ENCODE measurements around the gene CLASRP. TPM values are rescaled to one million over a fixed set of nuclear protein-coding genes. Genes with fewer than 3 reads are reported as not detected.
A peak's percentile ranks its signal among the peaks of the same experiment; 100 is the strongest.

CLASRP gene
- total RNA-seq, 1 donor from 2014 or later, result 19.2 TPM

GRCh38 chr19:45100846-45101252 is 62.0 kb downstream of the CLASRP start:
- peaks cover 1% of the 10 kb centered on the region for H3K36me3 ChIP-seq (ENCODE audit: control insufficient read depth, insufficient read depth, low read length)
- no peak overlapping the region for H3K4me3 ChIP-seq (ENCODE audit: low read depth, low read length)
- FAIRE-seq (peak; percentile 97), DNase-seq (ENCODE audit: low read depth) (no peak)
- H3K27me3 ChIP-seq (ENCODE audit: control insufficient read depth, insufficient read depth, low read length), result no peaks in the 10 kb centered on the region
- TF ChIP-seq, protein P1, sequence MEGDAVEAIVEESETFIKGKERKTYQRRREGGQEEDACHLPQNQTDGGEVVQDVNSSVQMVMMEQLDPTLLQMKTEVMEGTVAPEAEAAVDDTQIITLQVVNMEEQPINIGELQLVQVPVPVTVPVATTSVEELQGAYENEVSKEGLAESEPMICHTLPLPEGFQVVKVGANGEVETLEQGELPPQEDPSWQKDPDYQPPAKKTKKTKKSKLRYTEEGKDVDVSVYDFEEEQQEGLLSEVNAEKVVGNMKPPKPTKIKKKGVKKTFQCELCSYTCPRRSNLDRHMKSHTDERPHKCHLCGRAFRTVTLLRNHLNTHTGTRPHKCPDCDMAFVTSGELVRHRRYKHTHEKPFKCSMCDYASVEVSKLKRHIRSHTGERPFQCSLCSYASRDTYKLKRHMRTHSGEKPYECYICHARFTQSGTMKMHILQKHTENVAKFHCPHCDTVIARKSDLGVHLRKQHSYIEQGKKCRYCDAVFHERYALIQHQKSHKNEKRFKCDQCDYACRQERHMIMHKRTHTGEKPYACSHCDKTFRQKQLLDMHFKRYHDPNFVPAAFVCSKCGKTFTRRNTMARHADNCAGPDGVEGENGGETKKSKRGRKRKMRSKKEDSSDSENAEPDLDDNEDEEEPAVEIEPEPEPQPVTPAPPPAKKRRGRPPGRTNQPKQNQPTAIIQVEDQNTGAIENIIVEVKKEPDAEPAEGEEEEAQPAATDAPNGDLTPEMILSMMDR (IDR thresholded peaks at IDR 0.05; ENCODE audit: insufficient read depth, low read length, severe bottlenecking), result no peak

- TF ChIP-seq, protein P1 (IDR thresholded peaks at IDR 0.05; ENCODE audit: insufficient read depth, low read length, severe bottlenecking), result no peak
- no peaks in the 10 kb centered on the region for H3K27me3 ChIP-seq (ENCODE audit: control insufficient read depth, insufficient read depth, low read length)
- DNase-seq (ENCODE audit: low read depth) (no peak), FAIRE-seq (no peak)
- H3K36me3 ChIP-seq (ENCODE audit: control insufficient read depth, insufficient read depth, low read length), result peaks cover 1% of the 10 kb centered on the region
- H3K4me3 ChIP-seq (ENCODE audit: low read depth, low read length), result no peak overlapping the region
Measured at GRCh38 chr19:45101806-45102205, 63.0 kb downstream of the CLASRP start.

GRCh38 chr19:45102481-45102880 is 63.6 kb downstream of the CLASRP start:
- no peak for FAIRE-seq
- no peak for DNase-seq (ENCODE audit: low read depth)
- peaks cover 1% of the 10 kb centered on the region for H3K36me3 ChIP-seq (ENCODE audit: control insufficient read depth, insufficient read depth, low read length)
- no peaks in the 10 kb centered on the region for H3K27me3 ChIP-seq (ENCODE audit: control insufficient read depth, insufficient read depth, low read length)
- TF ChIP-seq, protein P1 (IDR thresholded peaks at IDR 0.05; ENCODE audit: insufficient read depth, low read length, severe bottlenecking), result no peak
- no peak overlapping the region for H3K4me3 ChIP-seq (ENCODE audit: low read depth, low read length)

GRCh38 chr19:45103156-45103507 is 64.3 kb downstream of the CLASRP start:
- H3K27me3 ChIP-seq (ENCODE audit: control insufficient read depth, insufficient read depth, low read length), result no peaks in the 10 kb centered on the region
- FAIRE-seq, result peak; percentile 91
- H3K4me3 ChIP-seq (ENCODE audit: low read depth, low read length), result no peak overlapping the region
- TF ChIP-seq, protein P1 (IDR thresholded peaks at IDR 0.05; ENCODE audit: insufficient read depth, low read length, severe bottlenecking), result no peak
- no peak for DNase-seq (ENCODE audit: low read depth)
- peaks cover 1% of the 10 kb centered on the region for H3K36me3 ChIP-seq (ENCODE audit: control insufficient read depth, insufficient read depth, low read length)

- Histone ChIP-seq H3K4me3 (ENCODE audit: low read depth, low read length) (no peak overlapping the region), H3K36me3 (ENCODE audit: control insufficient read depth, insufficient read depth, low read length) (peaks cover 1% of the 10 kb centered on the region), H3K27me3 (ENCODE audit: control insufficient read depth, insufficient read depth, low read length) (no peaks in the 10 kb centered on the region)
- FAIRE-seq (no peak), DNase-seq (ENCODE audit: low read depth) (no peak)
- TF ChIP-seq, protein P1 (IDR thresholded peaks at IDR 0.05; ENCODE audit: insufficient read depth, low read length, severe bottlenecking), result no peak
Measured at GRCh38 chr19:45103508-45104319, 64.9 kb downstream of the CLASRP start.
